ENCODE measurements around the gene ITGAL. TPM values are rescaled to one million over a fixed set of nuclear protein-coding genes. Genes with fewer than 3 reads are reported as not detected.
"Not testable (repeated sequence)": the region's sequence is repeated elsewhere in the genome, so short reads cannot be mapped to it uniquely, and the experiment has no call there.

The ITGAL gene
- polyA plus RNA-seq, 5 donors: 3.5 to 6.6 (median 4.5) TPM

- DNase-seq: no peak
These were observed 14.6 kb upstream of the ITGAL start for GRCh38 chr16:30457743-30458560.

GRCh38 chr16:30458561-30459394, 13.8 kb upstream of the ITGAL start:
- no peak for DNase-seq

GRCh38 chr16:30459456-30459855, 13.1 kb upstream of the ITGAL start:
- DNase-seq: no peak

GRCh38 chr16:30461426-30461825, 11.1 kb upstream of the ITGAL start:
- DNase-seq: not testable (repeated sequence)

- DNase-seq: no peak
These were observed 8.5 kb upstream of the ITGAL start for GRCh38 chr16:30464078-30464477.

GRCh38 chr16:30470170-30470512, 2.4 kb upstream of the ITGAL start:
- no peak for DNase-seq

- no peak for DNase-seq
These were observed 1.9 kb upstream of the ITGAL start for GRCh38 chr16:30470632-30470995.

GRCh38 chr16:30473231-30474073, 910 bp downstream of the ITGAL start:
- no peak for DNase-seq

GRCh38 chr16:30474074-30474452, 1.5 kb downstream of the ITGAL start:
- DNase-seq: no peak

GRCh38 chr16:30474684-30475083, 2.1 kb downstream of the ITGAL start:
- no peak for DNase-seq

GRCh38 chr16:30476991-30477390, 4.4 kb downstream of the ITGAL start:
- DNase-seq: no peak

- not testable (repeated sequence) for DNase-seq
These were observed 5.2 kb downstream of the ITGAL start for GRCh38 chr16:30477773-30478172.

GRCh38 chr16:30478766-30479478, 6.4 kb downstream of the ITGAL start:
- no peak for DNase-seq

- no peak for DNase-seq
These were observed 8.8 kb downstream of the ITGAL start for GRCh38 chr16:30481381-30481780.

- DNase-seq: no peak
These were observed 9.8 kb downstream of the ITGAL start for GRCh38 chr16:30482366-30482765.

GRCh38 chr16:30484887-30485286, 12.3 kb downstream of the ITGAL start:
- DNase-seq: no peak

GRCh38 chr16:30485818-30486436, 13.4 kb downstream of the ITGAL start:
- DNase-seq: no peak

GRCh38 chr16:30488764-30489605, 16.4 kb downstream of the ITGAL start:
- no peak for DNase-seq

- DNase-seq: no peak
These were observed 17.7 kb downstream of the ITGAL start for GRCh38 chr16:30490210-30490609.

- DNase-seq: no peak
These were observed 18.7 kb downstream of the ITGAL start for GRCh38 chr16:30491229-30491628.
